Measurements from ENCODE around the gene FAM170B. TPM values are rescaled to one million over a fixed set of nuclear protein-coding genes. Genes with fewer than 3 reads are reported as not detected.

Gene FAM170B
- total RNA-seq, 1 experiment from 2014 or later: not detected

- DNase-seq (ENCODE audit: low spot score): no peak
- in situ Hi-C loops (cut with HindIII; ENCODE audit: low sequenced_read_pairs): no loop called here
Observed at GRCh38 chr10:49154641-49155040, 20.8 kb upstream of the FAM170B start.

- in situ Hi-C loops (cut with HindIII; ENCODE audit: low sequenced_read_pairs): no loop called here
- DNase-seq (ENCODE audit: low spot score): no peak
Observed at GRCh38 chr10:49153971-49154370, 20.1 kb upstream of the FAM170B start.

- in situ Hi-C loops (cut with HindIII; ENCODE audit: low sequenced_read_pairs): no loop called here
- no peak for DNase-seq (ENCODE audit: low spot score)
Observed at GRCh38 chr10:49153115-49153514, 19.3 kb upstream of the FAM170B start.

- in situ Hi-C loops (cut with HindIII; ENCODE audit: low sequenced_read_pairs): no loop called here
- no peak for DNase-seq (ENCODE audit: low spot score)
Observed at GRCh38 chr10:49152663-49153062, 18.8 kb upstream of the FAM170B start.

- in situ Hi-C loops (cut with HindIII; ENCODE audit: low sequenced_read_pairs): no loop called here
- DNase-seq (ENCODE audit: low spot score): no peak
Observed at GRCh38 chr10:49152037-49152436, 18.2 kb upstream of the FAM170B start.

GRCh38 chr10:49151481-49151880, 17.7 kb upstream of the FAM170B start:
- in situ Hi-C loops (cut with HindIII; ENCODE audit: low sequenced_read_pairs): no loop called here
- no peak for DNase-seq (ENCODE audit: low spot score)

- in situ Hi-C loops (cut with HindIII; ENCODE audit: low sequenced_read_pairs): no loop called here
- DNase-seq (ENCODE audit: low spot score): no peak
Observed at GRCh38 chr10:49151025-49151445, 17.2 kb upstream of the FAM170B start.

- in situ Hi-C loops (cut with HindIII; ENCODE audit: low sequenced_read_pairs): no loop called here
- DNase-seq (ENCODE audit: low spot score): no peak
Observed at GRCh38 chr10:49150426-49150825, 16.6 kb upstream of the FAM170B start.

GRCh38 chr10:49149881-49150280, 16.1 kb upstream of the FAM170B start:
- in situ Hi-C loops (cut with HindIII; ENCODE audit: low sequenced_read_pairs): no loop called here
- peak; percentile 93 for DNase-seq (ENCODE audit: low spot score)

- DNase-seq (ENCODE audit: low spot score): no peak
Observed at GRCh38 chr10:49144058-49144720, 10.4 kb upstream of the FAM170B start.

GRCh38 chr10:49143249-49143648, 9.4 kb upstream of the FAM170B start:
- no peak for DNase-seq (ENCODE audit: low spot score)
- in situ Hi-C loops (cut with HindIII; ENCODE audit: low sequenced_read_pairs): no loop called here

More at GRCh38 chr10:49144058-49144720, 10.4 kb upstream of the FAM170B start:
- in situ Hi-C loops (cut with HindIII; ENCODE audit: low sequenced_read_pairs): no loop called here

- in situ Hi-C loops (cut with HindIII; ENCODE audit: low sequenced_read_pairs): no loop called here
- no peak for DNase-seq (ENCODE audit: low spot score)
Observed at GRCh38 chr10:49141541-49142332, 7.9 kb upstream of the FAM170B start.

GRCh38 chr10:49140304-49141177, 6.7 kb upstream of the FAM170B start:
- in situ Hi-C loops (cut with HindIII; ENCODE audit: low sequenced_read_pairs): no loop called here

GRCh38 chr10:49139846-49140195, 6.0 kb upstream of the FAM170B start:
- DNase-seq (ENCODE audit: low spot score): no peak
- in situ Hi-C loops (cut with HindIII; ENCODE audit: low sequenced_read_pairs): no loop called here

More at GRCh38 chr10:49140304-49141177, 6.7 kb upstream of the FAM170B start:
- DNase-seq (ENCODE audit: low spot score): no peak

- in situ Hi-C loops (cut with HindIII; ENCODE audit: low sequenced_read_pairs): no loop called here
- DNase-seq (ENCODE audit: low spot score): no peak
Observed at GRCh38 chr10:49139028-49139845, 5.4 kb upstream of the FAM170B start.

GRCh38 chr10:49138361-49138891, 4.6 kb upstream of the FAM170B start:
- in situ Hi-C loops (cut with HindIII; ENCODE audit: low sequenced_read_pairs): no loop called here
- DNase-seq (ENCODE audit: low spot score): no peak

GRCh38 chr10:49136525-49136924, 2.7 kb upstream of the FAM170B start:
- in situ Hi-C loops (cut with HindIII; ENCODE audit: low sequenced_read_pairs): no loop called here
- DNase-seq (ENCODE audit: low spot score): no peak

GRCh38 chr10:49135575-49136313, 1.9 kb upstream of the FAM170B start:
- in situ Hi-C loops (cut with HindIII; ENCODE audit: low sequenced_read_pairs): no loop called here
- DNase-seq (ENCODE audit: low spot score): no peak

Data from G401 (cell line).